HG03196 (cell line): ENCODE measurements around the gene ADAMTS17.
"Not testable (repeated sequence)": the region's sequence is repeated elsewhere in the genome, so short reads cannot be mapped to it uniquely, and the experiment has no call there.

ENCODE experiments used
- ATAC-seq: cut with Tn5 transposase; IDR thresholded peaks from one replicate; pipeline ENCODE4 v1.9.1; 2021; ENCODE audit not compliant: unreplicated experiment

The ADAMTS17 gene

DNA sequence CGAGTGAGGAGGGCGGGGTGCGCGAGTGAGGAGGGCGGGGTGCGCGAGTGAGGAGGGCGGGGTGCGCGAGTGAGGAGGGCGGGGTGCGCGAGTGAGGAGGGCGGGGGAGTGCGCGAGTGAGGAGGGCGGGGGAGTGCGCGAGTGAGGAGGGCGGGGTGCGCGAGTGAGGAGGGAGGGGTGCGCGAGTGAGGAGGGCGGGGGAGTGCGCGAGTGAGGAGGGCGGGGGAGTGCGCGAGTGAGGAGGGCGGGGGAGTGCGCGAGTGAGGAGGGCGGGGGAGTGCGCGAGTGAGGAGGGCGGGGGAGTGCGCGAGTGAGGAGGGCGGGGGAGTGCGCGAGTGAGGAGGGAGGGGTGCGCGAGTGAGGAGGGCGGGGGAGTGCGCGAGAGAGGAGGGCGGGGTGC lies 415.2 kb downstream of the ADAMTS17 start:
- ATAC-seq, result not testable (repeated sequence)

DNA sequence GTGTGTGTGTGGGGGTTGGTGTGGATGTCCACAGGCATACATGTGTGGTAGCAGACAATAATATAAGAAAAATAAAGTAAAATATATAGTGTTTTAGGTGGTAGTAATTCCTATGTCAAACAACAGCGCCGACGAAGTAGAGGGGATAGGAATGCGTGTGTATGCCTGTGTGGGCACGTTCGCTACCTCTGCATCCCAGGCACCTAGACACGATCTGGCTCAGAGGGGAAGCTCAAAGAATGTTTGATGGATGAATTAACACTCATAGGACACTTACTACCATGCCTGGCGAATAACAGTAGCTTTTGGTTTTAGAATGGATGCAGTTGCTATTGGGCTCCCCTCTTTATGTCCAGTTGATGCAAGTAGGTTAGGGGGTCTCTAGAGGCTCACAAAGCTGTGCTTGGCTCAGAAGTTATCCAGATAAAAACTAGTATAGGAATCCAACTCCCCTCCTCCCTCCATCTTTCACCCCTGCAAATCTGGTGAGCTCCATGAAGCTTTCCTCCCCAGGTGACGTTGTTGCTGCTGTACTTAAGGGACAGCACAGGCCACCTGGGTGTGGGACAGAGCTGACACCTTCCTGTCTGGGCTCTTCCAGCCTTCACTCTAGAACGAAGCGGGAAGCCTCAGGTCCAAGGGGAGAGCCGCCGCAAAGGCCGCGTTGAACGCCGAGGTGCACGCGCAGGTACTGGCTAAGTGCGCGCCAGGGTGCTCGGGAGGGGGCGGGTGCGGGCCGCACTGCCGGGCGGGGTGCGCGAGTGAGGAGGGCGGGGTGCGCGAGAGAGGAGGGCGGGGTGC lies 415.9 kb downstream of the ADAMTS17 start:
- ATAC-seq, result peak; percentile 35

DNA sequence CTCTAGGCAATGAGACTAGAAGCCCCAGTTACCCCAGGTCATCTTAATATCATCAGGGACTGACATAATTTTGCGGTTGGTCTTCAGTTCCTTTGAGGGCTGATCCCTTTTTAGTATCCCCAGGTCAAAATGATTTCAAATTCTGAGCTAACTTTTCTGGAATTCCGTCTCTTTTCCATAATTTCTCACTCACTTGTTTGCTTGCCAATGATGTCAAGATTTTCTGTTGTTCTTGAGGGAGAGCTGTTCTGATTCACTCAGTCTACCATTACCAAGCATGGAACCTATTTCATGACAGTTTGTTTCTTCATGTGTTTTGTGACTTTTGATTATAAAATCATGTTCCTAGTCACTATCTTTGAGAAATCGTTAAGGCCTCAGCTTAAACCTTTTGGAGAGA lies 418.1 kb downstream of the ADAMTS17 start:
- no peak for ATAC-seq
